RWPE1 (cell line): ENCODE results near the gene GTF2I.
A peak's percentile ranks its signal among the peaks of the same experiment; 100 is the strongest.

Source experiments
- CTCF ChIA-PET: fragments of 350-600 bp; sonication (Branson Sonifier 250); formaldehyde crosslinking; extraction: SDS; loops from one replicate; lab custom pipeline; 2021; lab: Yijun Ruan, JAX
- POLR2A ChIA-PET: fragments of 400-600 bp; formaldehyde crosslinking; extraction: SDS; loops from one replicate; lab custom pipeline; 2020; ENCODE audit warnings: antibody characterized with exemption; ENCODE audit not compliant: low non-redundant PET; lab: Yijun Ruan, JAX
- DNase-seq: peaks from one replicate; pipeline ENCODE4 v3.0.0; 2012; ENCODE audit warnings: low spot score
- H3K27ac ChIP-seq: fragments of 450-650 bp; 2 replicates; pipeline ENCODE4 v1.5.1; 2017
- CTCF ChIP-seq: fragments of 450-650 bp; conservative IDR thresholded peaks from 2 replicates; pipeline ENCODE4 v1.5.1; 2017; ENCODE audit warnings: low read depth, mild to moderate bottlenecking

Gene GTF2I

GRCh38 chr7:74671602-74672001 is 14.1 kb downstream of the GTF2I start:
- CTCF ChIA-PET = interaction anchor here (0.7 kb wide), 1 partner anchor 94 kb away, joined by 4 read pairs; no protein-coding TSS in a partner anchor
- no peak for DNase-seq
- POLR2A ChIA-PET = no interaction called here
- H3K27ac ChIP-seq = peak overlapping the region; percentile 33; the same call in 1 of the 2 replicates
- no peak for TF ChIP-seq CTCF

GRCh38 chr7:74672343-74672915 is 14.9 kb downstream of the GTF2I start:
- ChIA-PET CTCF (no interaction called here), POLR2A (no interaction called here)
- H3K27ac ChIP-seq = peak overlapping the region; percentile 59

DNA sequence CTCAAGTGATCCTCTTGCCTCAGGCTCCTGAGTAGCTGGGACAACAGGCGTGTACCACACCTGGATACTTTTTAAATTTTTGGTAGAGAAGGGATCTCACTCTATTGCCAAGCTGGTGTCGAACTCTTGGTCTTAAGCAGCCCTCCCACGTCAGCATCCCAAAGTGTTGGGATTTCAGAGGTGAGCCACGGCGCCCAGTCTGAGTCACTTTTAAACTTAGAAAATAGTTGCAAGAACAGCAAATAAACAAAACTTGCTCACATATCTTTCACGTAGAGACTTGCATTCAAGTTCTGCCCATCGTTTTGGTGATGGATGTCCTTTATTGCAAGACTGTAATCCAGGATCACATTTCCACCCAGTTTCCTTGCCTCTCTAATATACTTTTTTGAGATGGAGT is 16.6 kb downstream of the GTF2I start:
- POLR2A ChIA-PET = no interaction called here
- DNase-seq = no peak
- CTCF ChIA-PET = no interaction called here
- peak overlapping the region; percentile 59 for H3K27ac ChIP-seq
- no peak for TF ChIP-seq CTCF

More at GRCh38 chr7:74672343-74672915, 14.9 kb downstream of the GTF2I start:
- no peak for DNase-seq
- no peak for TF ChIP-seq CTCF

DNA sequence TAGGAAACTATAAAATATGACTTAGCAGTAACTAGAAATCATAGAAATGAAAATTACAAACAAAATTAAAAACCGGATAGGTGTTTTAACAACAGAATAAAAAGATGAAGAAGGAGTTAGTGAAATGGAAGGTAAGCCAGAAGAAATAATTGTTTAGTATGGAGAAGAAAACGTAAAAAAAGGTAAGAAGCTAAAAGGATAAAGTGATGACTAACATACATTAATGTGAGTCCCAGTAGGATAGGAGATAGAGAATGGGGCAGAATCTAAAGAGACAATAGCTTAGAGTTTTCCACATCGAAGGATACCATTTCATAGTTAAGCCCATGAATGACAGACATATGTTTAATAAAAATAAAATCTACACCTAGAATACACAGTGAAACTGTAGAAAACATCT is 25.3 kb downstream of the GTF2I start:
- no peak for DNase-seq
- ChIA-PET POLR2A (no interaction called here), CTCF (interaction anchor here (0.6 kb wide), 1 partner anchor 277 kb away, joined by 5 read pairs; no protein-coding TSS in a partner anchor)
- no peak for TF ChIP-seq CTCF
- H3K27ac ChIP-seq = no peak overlapping the region

- H3K27ac ChIP-seq = peak overlapping the region; percentile 27; the same call in 1 of the 2 replicates
- no peak for TF ChIP-seq CTCF
- POLR2A ChIA-PET = no interaction called here
- no peak for DNase-seq
- CTCF ChIA-PET = interaction anchor here (1.1 kb wide), 1 partner anchor 17 kb away, joined by 5 read pairs; no protein-coding TSS in a partner anchor
These were observed 26.3 kb downstream of the GTF2I start for GRCh38 chr7:74683799-74684198.

GRCh38 chr7:74684473-74684872 is 27.0 kb downstream of the GTF2I start:
- no peak for DNase-seq
- no peak for TF ChIP-seq CTCF
- CTCF ChIA-PET = interaction anchor here (1.1 kb wide), 1 partner anchor 17 kb away, joined by 5 read pairs; no protein-coding TSS in a partner anchor
- POLR2A ChIA-PET = no interaction called here
- H3K27ac ChIP-seq = peak overlapping the region; percentile 27
